ENCODE results near the gene G3BP1. TPM values are rescaled to one million over a fixed set of nuclear protein-coding genes. Genes with fewer than 3 reads are reported as not detected.

Gene G3BP1
- total and polyA plus RNA-seq, 2 of the 13 experiments (the other 11 are each of a cell fraction or from before 2014, with no cell fraction given) = 36.7 to 320 TPM

DNA sequence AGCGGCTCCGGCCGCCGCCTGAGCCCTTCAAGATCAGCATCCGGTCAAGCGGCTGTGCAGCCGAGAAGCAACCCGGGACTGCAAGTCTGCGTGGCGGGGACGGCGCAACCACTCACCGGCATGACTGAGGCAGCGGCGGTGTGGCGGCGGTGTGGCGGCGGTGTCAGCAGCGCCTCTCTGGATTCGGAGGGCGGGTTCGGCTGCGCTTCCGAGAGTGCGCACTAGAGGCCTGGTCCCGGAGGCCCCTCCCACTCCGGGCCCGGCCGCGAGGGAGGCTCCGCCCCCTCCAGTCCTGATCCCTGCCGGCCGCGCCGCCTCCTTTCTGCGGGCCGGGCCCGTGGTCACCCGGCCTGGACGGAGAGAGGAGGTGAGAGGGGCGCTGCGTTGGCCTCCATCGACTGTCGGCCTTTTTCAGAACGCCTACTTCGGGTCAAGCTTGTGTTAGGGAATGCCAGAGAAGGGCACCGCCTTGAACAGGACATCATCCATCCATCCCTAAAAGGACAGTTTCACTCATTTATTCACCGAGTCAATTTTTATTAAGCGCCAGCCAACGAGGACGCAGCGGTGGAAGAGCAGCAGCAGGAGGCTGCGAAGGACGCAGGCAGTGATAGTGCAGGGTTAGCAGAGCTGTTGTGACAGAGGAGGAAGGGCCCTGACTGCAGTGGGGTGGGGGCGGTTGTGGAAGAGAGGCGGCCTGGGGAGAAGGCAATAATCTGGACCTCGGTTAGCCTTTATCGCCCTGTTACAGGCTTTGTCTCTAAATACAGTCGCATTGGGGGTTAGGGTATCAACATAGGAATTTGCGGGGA, 13.1 kb upstream of the G3BP1 start, which contains the start of gene ATOX1 (continued):
- TF ChIP-seq, protein P1, sequence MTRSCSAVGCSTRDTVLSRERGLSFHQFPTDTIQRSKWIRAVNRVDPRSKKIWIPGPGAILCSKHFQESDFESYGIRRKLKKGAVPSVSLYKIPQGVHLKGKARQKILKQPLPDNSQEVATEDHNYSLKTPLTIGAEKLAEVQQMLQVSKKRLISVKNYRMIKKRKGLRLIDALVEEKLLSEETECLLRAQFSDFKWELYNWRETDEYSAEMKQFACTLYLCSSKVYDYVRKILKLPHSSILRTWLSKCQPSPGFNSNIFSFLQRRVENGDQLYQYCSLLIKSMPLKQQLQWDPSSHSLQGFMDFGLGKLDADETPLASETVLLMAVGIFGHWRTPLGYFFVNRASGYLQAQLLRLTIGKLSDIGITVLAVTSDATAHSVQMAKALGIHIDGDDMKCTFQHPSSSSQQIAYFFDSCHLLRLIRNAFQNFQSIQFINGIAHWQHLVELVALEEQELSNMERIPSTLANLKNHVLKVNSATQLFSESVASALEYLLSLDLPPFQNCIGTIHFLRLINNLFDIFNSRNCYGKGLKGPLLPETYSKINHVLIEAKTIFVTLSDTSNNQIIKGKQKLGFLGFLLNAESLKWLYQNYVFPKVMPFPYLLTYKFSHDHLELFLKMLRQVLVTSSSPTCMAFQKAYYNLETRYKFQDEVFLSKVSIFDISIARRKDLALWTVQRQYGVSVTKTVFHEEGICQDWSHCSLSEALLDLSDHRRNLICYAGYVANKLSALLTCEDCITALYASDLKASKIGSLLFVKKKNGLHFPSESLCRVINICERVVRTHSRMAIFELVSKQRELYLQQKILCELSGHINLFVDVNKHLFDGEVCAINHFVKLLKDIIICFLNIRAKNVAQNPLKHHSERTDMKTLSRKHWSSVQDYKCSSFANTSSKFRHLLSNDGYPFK (CRISPR knock-in tag; IDR thresholded peaks at IDR 0.05; ENCODE audit: borderline replicate concordance) = peak; percentile 61; the same call in 1 of the 2 replicates
- TF ChIP-seq SKI (IDR thresholded peaks at IDR 0.05; ENCODE audit: partially characterized antibody) (peak; percentile 14), ZNF253 (CRISPR knock-in tag; IDR thresholded peaks at IDR 0.05; ENCODE audit: borderline replicate concordance) (0 out of 2 replicates have a peak, but pooled peaks have one; percentile 10), CBX1 (IDR thresholded peaks at IDR 0.05; ENCODE audit: low read depth) (peak; percentile 46), IKZF4 (CRISPR knock-in tag; IDR thresholded peaks at IDR 0.05; ENCODE audit: borderline replicate concordance, low read depth, not compliant biosample characterization) (peak; percentile 26), ZNF850 (CRISPR knock-in tag; conservative IDR thresholded peaks at IDR 0.05) (peak; percentile 28; the same call in 1 of the 2 replicates), KDM4B (CRISPR knock-in tag; IDR thresholded peaks at IDR 0.05) (peak; percentile 48; the same call in 1 of the 2 replicates), ZNF496 (CRISPR knock-in tag; IDR thresholded peaks at IDR 0.05; ENCODE audit: insufficient replicate concordance) (no peak), ZNF550 (CRISPR knock-in tag; IDR thresholded peaks at IDR 0.05; ENCODE audit: borderline replicate concordance) (no peak), ZNF501 (CRISPR knock-in tag; IDR thresholded peaks at IDR 0.05) (peak; percentile 89), ASH2L (IDR thresholded peaks at IDR 0.05; ENCODE audit: insufficient read length, low read depth, low read length) (peak; percentile 59), ZNF451 (CRISPR knock-in tag; IDR thresholded peaks at IDR 0.05) (peak; percentile 33; the same call in 1 of the 2 replicates)
- TF ChIP-seq, protein P2, sequence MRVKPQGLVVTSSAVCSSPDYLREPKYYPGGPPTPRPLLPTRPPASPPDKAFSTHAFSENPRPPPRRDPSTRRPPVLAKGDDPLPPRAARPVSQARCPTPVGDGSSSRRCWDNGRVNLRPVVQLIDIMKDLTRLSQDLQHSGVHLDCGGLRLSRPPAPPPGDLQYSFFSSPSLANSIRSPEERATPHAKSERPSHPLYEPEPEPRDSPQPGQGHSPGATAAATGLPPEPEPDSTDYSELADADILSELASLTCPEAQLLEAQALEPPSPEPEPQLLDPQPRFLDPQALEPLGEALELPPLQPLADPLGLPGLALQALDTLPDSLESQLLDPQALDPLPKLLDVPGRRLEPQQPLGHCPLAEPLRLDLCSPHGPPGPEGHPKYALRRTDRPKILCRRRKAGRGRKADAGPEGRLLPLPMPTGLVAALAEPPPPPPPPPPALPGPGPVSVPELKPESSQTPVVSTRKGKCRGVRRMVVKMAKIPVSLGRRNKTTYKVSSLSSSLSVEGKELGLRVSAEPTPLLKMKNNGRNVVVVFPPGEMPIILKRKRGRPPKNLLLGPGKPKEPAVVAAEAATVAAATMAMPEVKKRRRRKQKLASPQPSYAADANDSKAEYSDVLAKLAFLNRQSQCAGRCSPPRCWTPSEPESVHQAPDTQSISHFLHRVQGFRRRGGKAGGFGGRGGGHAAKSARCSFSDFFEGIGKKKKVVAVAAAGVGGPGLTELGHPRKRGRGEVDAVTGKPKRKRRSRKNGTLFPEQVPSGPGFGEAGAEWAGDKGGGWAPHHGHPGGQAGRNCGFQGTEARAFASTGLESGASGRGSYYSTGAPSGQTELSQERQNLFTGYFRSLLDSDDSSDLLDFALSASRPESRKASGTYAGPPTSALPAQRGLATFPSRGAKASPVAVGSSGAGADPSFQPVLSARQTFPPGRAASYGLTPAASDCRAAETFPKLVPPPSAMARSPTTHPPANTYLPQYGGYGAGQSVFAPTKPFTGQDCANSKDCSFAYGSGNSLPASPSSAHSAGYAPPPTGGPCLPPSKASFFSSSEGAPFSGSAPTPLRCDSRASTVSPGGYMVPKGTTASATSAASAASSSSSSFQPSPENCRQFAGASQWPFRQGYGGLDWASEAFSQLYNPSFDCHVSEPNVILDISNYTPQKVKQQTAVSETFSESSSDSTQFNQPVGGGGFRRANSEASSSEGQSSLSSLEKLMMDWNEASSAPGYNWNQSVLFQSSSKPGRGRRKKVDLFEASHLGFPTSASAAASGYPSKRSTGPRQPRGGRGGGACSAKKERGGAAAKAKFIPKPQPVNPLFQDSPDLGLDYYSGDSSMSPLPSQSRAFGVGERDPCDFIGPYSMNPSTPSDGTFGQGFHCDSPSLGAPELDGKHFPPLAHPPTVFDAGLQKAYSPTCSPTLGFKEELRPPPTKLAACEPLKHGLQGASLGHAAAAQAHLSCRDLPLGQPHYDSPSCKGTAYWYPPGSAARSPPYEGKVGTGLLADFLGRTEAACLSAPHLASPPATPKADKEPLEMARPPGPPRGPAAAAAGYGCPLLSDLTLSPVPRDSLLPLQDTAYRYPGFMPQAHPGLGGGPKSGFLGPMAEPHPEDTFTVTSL (CRISPR knock-in tag; IDR thresholded peaks at IDR 0.05; ENCODE audit: borderline replicate concordance) = peak; percentile 53; the same call in 1 of the 2 replicates
- TF ChIP-seq, protein P3, sequence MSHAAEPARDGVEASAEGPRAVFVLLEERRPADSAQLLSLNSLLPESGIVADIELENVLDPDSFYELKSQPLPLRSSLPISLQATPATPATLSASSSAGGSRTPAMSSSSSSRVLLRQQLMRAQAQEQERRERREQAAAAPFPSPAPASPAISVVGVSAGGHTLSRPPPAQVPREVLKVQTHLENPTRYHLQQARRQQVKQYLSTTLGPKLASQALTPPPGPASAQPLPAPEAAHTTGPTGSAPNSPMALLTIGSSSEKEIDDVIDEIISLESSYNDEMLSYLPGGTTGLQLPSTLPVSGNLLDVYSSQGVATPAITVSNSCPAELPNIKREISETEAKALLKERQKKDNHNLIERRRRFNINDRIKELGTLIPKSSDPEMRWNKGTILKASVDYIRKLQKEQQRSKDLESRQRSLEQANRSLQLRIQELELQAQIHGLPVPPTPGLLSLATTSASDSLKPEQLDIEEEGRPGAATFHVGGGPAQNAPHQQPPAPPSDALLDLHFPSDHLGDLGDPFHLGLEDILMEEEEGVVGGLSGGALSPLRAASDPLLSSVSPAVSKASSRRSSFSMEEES (CRISPR knock-in tag; IDR thresholded peaks at IDR 0.05) = peak; percentile 55; the same call in 1 of the 2 replicates
- TF ChIP-seq, protein P4, sequence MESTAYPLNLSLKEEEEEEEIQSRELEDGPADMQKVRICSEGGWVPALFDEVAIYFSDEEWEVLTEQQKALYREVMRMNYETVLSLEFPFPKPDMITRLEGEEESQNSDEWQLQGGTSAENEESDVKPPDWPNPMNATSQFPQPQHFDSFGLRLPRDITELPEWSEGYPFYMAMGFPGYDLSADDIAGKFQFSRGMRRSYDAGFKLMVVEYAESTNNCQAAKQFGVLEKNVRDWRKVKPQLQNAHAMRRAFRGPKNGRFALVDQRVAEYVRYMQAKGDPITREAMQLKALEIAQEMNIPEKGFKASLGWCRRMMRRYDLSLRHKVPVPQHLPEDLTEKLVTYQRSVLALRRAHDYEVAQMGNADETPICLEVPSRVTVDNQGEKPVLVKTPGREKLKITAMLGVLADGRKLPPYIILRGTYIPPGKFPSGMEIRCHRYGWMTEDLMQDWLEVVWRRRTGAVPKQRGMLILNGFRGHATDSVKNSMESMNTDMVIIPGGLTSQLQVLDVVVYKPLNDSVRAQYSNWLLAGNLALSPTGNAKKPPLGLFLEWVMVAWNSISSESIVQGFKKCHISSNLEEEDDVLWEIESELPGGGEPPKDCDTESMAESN (CRISPR knock-in tag; conservative IDR thresholded peaks at IDR 0.05) = peak; percentile 69

All from HepG2 (cell line).